ENCODE data around the gene ADAMTS12.

DNA sequence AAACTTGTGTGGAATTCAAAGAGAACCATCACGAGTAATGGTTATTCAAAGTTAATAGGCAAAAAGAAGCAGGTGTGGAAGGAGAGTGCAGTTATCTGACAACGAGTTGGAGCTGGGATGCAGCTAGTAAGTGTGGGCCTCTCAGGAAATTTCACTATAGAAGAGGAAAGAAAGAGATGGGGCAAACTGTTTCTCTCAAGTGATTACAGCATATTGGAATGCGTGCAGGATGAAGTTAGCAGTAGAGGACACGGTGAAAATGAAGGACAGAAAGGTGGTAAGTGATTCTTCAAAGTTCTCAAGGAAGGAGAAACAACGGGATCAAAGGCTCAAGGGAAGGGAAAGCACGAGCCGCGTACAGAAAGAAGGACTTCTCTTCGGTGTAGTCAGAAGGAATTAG lies 84.0 kb downstream of the ADAMTS12 start:
- TF ChIP-seq EZH2 (IDR thresholded peaks at IDR 0.05; ENCODE audit: low read length, unreplicated experiment) (no peak), EZH2phosphoT487 (IDR thresholded peaks at IDR 0.05; ENCODE audit: borderline replicate concordance, low read length) (no peak)
- TF ChIP-seq, protein P1, sequence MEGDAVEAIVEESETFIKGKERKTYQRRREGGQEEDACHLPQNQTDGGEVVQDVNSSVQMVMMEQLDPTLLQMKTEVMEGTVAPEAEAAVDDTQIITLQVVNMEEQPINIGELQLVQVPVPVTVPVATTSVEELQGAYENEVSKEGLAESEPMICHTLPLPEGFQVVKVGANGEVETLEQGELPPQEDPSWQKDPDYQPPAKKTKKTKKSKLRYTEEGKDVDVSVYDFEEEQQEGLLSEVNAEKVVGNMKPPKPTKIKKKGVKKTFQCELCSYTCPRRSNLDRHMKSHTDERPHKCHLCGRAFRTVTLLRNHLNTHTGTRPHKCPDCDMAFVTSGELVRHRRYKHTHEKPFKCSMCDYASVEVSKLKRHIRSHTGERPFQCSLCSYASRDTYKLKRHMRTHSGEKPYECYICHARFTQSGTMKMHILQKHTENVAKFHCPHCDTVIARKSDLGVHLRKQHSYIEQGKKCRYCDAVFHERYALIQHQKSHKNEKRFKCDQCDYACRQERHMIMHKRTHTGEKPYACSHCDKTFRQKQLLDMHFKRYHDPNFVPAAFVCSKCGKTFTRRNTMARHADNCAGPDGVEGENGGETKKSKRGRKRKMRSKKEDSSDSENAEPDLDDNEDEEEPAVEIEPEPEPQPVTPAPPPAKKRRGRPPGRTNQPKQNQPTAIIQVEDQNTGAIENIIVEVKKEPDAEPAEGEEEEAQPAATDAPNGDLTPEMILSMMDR (conservative IDR thresholded peaks at IDR 0.05; ENCODE audit: low read depth, low read length) = no peak
